ENCODE measurements around the gene KCNQ1.
"Not testable (repeated sequence)": the region's sequence is repeated elsewhere in the genome, so short reads cannot be mapped to it uniquely, and the experiment has no call there.

The KCNQ1 gene

DNA sequence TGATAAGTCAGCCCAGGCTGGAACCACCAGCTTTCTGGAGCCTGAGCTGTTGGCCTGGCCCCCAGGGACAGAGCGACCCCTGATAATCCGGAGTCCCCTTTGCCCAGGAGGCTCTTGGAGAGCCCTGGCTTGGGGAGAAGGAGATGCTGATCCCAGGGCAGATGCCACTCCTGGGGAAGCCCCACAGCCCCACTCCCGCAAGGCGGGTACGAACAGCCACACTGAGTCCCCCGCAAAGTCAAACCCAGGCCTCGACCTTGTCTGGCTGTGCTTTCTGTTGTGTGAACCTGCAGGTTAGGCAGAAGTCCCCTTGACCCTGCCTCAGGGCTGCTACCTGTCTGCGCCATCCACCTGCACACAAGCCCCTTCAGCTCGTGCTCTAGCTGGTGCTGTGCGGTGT lies 147.0 kb downstream of the KCNQ1 start:
- no peak for DNase-seq (ENCODE audit: low read depth, low spot score)

DNA sequence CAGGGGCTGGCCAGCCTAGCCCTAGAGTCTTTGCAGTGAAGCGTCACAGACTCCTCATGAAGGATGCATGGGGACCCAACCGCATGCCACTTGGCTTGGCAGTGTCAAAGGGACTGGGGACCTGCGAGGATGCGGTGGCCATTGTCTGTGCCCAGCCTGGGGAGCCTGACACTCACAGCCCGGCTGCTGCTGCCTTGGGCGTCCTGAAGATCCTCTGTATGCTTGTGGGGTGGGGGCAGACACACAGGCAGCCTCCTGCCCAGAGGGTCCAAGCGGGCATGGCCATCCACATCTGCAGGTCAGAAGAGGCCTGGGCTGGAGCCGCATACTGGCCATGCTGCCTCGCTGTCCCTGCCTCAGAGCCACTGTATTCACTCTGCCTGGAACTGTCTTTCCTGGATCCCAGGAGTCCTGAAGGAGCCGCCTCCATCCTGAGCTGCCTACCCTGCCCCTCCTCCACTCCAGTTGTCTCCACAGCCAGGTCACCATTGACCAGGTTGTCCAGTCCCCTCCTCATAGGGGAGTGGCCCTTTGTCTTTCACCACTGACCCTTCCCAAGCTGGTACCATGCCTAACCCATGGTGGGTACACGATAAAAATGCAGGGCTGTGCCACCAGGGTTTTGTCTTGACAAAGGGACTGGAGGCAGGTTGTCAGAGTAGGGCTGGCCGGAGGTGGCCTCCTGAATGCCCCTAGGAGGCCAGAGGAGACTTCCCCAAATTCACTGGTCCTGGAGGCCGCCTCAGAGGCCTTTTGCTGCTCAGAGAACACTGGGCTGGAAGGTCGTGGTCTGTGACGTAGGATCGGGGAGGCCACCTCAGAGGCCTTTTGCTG lies 148.0 kb downstream of the KCNQ1 start:
- DNase-seq (ENCODE audit: low read depth, low spot score) = no peak

DNA sequence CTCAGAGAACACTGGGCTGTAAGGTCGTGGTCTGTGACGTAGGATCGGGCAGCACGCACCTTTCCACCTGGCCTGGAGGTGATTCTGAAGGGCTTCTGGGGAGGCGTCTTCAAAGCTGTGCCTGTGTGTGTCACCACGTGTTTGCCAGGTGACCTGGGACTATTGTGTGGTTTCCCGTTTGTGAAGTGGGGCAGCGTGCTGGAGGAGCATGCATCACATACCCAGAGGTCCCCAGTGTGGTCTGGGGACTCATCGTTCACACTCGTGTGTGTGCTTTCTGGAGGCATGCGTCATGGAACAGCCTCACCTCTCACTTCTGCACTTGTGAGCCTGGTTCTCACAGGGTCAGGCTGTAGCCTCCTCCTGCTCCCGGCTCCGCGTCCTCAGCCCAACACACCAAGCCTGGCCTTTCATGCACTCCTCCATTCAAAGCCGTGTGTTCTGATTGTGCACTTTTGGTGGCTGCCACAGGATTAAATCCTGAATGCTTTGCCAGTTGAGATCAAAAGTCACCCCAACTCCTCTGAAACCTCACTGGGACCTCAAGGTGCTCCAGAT lies 148.7 kb downstream of the KCNQ1 start:
- no peak for DNase-seq (ENCODE audit: low read depth, low spot score)

DNA sequence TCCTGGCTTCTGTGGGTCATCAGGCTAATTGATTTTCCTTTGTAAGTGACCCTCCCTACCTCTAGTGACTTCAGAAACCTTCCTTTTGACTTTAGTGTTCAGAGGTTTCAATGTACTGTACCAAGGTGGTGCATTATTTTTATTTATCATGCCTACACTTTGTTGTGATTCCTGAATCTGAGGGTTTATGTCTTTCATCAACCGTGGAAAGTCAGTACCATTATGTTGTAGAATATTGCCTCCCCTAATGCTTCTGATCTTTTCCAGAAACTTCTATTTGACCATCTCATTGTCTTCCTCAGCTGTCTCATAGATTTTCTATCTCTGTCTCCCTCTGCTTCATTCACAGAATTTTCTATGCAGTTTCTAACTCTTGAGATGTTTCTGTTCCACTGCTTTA lies 149.5 kb downstream of the KCNQ1 start:
- DNase-seq (ENCODE audit: low read depth, low spot score) = no peak

DNA sequence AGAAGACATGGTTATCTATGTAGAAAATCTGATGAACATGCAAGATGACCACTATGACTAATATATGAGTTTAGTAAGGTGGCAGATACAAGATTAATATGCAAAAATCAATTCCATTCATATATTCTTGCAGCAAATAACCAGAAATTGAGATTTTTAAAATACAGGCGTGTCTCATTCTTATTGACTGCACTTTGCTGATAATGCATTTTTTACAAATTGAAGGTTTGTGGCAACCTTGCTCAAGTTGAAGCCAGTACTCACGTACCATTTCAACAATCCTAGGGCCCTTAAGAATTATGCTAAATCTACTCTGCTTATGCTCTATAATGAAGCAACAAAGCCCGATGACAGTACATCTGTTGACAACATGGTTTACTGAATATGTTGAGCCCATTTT lies 150.4 kb downstream of the KCNQ1 start:
- no peak for DNase-seq (ENCODE audit: low read depth, low spot score)

DNA sequence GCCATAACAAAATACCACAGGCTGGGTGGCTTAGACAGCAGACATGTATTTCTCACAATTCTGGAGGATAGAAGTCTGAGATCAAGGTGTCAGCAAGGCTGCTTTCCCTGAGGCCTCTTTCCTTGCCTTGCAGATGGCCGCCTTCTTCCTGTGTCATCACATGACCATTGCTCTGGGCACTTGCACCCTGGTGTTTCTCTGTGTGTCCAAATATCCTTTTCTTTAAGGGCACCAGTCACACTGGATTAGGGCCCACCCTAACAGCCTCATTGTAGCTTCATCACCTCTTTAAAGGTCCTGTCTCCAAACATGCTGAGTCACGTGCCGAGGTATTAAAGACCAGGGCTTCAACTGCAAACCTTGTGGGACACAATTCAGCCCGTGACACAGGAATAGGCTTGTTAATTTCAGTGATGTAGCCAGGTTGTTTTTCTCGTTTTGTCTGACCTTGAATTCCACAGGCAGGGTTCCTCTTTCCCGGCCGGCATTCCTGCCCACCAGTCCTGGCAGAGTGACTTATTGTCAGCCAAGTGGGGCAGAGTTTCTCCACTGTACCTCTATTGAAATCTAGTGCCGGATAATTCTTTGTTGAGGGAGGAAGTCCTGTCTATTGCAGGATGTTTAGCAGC lies 154.9 kb downstream of the KCNQ1 start:
- no peak for DNase-seq (ENCODE audit: low read depth, low spot score)

DNA sequence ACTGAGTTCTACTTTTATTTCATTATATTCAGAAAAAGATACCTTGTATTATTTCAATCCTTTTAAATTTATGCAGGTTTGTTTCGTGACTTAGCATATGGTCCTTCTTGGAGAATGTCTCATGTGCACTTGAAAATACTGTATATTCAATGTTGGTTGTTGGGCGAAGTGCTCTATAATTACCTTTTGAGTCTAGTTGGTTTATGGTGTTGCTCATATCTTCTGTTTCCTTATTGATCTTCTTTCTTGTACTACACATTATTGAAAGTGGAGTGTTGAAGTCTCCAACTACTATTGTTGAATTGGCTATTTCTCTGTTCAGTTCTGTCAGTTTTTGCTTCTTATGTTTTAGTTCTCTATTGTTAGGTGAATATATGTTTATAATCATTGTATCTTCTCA lies 164.5 kb downstream of the KCNQ1 start:
- DNase-seq (ENCODE audit: low read depth, low spot score) = no peak

DNA sequence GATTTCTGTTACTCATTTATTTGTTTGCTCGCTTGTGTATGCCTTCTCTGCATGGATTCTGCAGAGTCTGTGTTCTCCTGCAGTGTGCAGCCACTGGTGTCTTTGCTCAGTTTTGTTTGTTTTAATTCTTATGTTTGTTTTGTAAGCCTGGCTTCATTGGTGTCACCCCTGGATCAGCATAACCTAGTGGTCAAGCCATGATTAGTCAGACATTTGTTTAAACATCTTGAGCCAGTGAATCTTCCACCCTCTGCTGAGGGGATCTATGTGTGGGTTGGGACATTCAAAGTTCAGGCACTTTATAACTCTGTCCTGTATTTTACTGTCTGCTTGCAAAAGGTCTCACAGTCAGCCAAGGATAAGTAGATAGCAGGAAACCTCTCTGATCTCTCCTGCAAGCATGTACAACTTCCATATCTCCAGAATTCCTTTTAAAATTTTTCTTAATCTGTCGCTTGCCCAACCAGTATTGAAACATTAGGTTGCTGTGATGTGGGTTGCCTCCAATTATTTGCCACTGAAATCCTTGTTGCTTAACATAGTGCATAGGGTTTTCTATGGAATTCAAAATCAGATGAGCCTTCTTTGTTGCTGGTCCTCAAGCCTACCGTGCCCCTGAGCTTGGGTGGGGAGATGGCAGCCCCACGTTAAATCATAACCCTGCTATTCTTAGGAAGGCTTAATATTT lies 168.2 kb downstream of the KCNQ1 start:
- DNase-seq (ENCODE audit: low read depth, low spot score) = no peak

DNA sequence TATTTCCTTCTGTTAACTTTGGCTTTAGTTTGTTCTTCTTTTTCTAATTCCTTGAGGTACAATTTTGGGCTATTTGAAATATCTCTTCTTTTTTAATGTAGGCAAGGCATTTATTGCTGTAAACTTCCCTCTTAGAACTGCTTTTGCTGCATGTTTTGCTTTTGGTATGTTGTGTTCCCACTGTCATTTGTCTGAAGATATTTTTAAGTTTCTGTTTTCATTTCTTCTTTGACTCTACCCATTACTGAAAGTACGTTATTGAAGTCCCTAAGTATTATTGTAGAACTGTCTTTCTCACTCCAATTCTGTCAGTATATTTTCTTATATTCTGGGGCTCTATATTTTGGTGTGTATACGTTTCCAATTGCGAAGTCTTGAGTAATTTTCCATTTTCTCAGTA lies 177.1 kb downstream of the KCNQ1 start:
- DNase-seq (ENCODE audit: low read depth, low spot score) = no peak

DNA sequence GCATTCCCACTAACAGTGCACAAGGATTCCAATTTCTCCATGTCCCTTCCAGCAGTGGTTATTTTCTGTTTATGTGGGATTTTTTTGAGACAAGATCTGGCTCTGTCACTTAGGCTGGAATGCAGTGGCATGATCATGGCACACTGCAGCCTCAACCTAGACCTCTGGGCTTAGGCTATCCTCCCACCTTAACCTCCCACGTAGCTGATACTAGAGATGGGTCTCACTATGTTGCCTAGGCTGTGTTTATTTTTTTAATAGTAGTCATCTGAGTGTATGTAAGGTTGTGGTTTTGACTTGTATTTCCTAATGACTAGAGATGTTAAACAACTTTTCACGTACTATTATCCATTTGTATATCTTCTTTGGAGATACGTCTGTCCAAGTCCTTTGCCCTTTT lies 180.4 kb downstream of the KCNQ1 start:
- DNase-seq (ENCODE audit: low read depth, low spot score) = no peak

DNA sequence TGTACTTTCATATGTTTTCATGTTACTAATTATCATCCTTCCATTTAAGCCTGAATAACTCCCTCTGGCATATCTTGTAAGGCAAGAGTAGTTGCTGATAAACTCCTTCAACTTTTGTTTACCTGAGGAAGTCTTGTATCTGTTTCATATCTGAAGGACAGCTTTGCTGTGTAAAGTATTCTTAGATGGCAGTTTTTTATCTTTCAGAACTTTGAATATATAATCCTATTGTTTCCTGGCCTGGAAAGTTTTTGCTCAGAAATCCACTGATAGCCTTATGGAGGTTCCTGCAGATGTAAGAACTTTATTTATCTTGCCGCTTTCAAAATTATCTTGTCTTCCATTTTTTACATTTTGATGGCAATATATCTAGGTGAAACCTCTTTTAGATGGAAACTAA lies 185.9 kb downstream of the KCNQ1 start:
- no peak for DNase-seq (ENCODE audit: low read depth, low spot score)

DNA sequence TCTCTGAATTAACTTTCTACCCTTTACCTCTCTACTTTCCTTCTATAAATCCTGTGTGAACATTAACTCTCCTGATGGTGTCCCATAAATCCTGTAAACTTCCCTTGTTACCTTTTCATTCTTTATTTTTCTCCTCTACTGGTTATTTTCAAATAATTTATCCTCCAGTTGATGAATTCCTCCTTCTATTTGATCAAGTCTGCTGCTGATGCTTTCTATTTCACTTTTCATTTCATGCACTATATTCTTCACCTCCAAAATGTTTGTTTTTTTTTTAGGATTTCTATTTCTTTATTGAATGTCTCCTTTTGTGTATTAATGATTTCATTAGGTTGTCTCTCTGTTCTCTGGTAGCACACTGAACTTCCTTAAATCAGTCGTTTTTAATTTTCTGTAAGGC lies 186.4 kb downstream of the KCNQ1 start:
- DNase-seq (ENCODE audit: low read depth, low spot score) = no peak

DNA sequence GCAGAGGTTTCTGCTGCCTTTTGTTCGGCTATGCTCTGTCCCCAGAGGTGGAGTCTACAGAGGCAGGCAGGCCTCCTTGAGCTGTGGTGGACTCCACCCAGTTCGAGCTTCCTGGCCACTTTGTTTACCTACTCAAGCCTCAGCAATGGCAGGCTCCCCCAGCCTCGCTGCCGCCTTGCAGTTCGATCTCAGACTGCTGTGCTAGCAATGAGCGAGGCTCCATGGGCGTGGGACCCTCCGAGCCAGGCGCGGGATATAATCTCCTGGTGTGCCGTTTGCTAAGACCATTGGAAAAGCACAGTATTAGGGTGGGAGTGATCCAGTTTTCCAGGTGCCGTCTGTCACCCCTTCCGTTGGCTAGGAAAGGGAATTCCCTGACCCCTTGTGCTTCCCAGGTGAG lies 195.0 kb downstream of the KCNQ1 start:
- DNase-seq (ENCODE audit: low read depth, low spot score) = not testable (repeated sequence)

DNA sequence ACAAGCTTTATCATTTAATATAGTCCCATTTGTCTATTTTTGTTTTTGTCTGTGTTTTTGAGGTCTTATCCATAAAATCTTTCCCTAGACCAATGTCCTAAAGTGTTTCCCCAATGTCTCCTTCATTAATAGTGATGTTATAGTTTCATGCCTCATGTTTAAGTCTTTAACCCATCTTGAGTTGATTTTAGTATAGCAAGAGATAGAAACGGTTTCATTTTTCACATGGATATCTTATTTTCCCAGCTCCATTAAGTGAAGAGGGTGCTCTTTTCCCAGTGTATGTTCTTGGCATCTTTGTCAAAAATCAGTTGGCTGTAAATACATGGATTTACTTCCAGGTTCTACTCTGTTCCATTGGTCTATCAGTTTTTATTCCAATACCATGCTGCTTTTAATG lies 196.8 kb downstream of the KCNQ1 start:
- no peak for DNase-seq (ENCODE audit: low read depth, low spot score)

DNA sequence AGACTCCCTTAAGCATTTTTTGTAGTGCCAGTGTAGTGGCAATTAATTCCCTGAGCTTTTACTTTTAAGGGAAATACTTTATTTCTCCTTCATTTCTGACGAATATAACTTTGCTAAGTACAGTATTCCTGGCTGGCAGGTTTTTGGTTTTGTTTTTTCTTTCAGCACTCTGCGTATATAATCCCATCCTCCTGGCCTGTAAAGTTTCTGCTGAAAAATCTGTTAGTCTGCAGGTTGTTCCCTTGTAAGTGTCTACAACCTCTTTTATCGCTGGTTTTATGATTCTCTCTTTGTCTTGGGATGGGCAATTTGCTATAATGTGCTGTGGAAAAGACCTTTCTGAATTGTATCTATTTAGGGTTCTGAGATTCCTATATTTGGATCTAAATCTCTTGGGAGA lies 198.9 kb downstream of the KCNQ1 start:
- DNase-seq (ENCODE audit: low read depth, low spot score) = no peak

DNA sequence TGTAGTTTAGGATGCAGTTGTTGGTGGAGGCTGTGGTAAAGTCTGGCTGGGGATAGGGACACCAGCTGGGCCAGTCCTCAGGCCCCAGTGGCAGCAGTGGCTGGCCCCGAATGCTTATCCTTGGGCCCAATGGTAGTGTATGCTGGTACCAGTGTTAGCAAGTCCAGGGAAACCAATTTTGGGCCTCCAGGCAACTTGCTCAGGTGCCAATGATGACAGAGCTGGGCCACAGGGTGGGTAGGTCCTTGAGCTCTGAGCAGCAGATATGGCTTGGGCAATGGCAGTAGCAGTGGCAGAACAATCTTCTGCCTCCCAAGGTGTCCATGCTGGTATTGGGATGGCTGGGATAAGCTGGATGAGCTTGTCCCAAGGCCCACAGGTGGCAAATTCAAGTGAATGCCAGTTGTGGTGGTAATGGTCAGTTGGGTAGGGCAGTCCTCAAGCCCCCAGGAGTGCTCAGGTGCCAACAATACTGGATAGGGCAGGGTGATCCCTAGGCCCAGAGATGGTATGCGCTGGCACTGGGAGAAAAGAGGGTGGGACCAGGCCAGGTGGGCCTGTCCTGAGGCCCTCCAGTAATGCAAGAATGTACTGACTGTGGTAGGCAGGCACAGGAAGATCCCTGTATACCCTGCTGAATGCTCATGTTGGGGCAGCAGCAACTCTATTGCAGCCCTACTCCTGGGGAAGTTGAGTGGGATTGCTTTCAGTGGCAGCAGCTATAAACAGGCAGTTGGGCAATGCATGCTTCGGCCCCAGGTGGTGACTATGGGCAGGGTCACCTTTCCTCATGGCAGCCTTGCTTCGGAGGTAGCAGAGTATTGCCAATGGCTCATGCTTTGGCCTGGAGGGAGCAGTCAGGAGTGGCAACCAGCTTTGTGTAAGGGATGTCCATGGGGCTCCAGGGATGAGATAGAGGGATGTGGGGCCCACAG lies 200.3 kb downstream of the KCNQ1 start:
- DNase-seq (ENCODE audit: low read depth, low spot score) = no peak

DNA sequence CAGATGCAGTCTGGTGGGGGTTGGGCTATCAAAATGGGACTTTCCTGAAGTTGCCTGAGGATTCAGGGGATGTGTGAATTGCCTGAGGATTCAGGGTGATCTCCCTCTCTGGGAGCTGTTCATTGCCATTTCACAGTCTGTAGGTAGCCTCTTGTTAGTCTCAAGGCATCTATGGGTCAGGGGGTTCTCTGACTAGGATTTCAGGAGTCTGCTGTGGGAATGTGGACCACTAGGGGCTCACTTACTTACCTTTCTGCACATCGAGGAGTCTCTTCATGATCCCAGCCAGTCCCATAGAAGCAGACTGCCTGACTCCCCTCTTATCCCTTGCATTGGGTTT lies 200.9 kb downstream of the KCNQ1 start:
- no peak for DNase-seq (ENCODE audit: low read depth, low spot score)

DNA sequence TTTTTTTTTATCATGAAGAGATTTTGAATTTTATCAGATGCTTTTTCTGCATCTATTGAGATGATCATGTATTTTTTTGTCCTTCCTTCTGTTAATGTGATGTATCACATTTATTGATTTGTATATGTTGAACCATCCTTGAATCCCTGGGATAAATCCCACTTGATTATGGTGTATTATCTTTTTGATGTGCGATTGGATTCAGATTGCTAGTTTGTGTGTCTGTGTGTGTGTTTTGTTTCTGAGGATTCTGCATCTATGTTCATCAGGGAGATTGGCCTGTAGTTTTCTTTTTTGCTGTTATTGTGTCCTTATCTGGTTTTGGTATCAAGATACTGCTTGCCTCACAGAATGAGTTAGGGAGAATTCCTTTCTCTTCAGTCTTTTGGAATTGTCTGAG lies 202.4 kb downstream of the KCNQ1 start:
- no peak for DNase-seq (ENCODE audit: low read depth, low spot score)

DNA sequence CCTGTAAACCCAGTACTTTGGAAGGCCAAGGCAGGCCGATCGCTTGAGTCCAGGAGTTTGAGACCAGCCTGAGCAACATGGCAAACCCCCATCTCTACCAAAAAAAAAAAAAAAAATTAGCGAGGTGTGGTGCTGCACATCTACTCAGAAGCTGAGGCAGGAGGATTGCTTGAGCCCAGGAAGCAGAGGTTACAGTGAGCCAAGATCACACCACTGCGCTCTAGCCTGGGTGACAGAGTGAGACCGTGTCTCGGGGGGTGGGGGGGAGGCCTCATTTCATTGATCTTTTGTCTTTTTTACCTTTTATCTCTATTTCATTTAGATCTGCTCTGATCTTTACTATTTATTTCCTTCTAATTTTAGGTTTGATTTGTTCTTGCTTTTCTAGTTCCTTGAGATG lies 203.1 kb downstream of the KCNQ1 start:
- DNase-seq (ENCODE audit: low read depth, low spot score) = no peak

DNA sequence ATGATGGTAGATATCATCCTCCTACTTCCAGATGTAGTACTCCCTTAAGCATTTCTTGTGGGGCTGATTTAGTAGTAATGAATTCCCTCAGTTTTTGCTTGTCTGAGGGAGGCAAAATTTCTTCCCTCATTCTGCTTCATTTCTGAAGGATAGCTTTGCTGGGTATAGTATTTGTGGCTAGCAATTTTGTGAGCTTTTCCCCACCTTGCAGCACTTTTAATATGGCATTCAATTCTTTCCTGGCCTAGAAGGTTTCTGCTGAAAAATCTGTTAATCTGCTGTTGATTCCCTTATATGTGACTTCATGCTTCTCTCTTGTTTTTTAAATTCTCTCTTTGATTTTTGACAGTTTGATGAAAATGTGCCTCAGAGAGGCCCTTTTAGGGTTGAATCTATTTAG lies 204.6 kb downstream of the KCNQ1 start:
- no peak for DNase-seq (ENCODE audit: low read depth, low spot score)

DNA sequence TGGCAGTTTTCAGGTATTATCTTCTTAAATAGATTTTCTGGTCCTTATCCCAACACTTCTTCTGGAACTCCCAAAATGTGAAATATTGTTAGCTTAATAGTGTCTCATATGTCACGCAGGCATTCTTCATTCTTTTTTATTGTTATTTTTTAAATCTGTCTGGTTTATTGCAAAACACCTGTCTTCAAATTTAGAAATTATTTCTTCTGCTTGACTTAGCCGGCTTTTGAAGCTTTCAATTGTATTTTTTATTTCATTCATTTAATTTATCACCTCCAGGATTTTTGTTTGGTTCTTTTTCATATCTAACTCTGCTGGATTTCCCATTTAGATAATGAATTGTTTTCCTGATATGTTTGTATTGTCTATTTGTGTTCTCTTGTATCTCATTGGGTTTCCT lies 205.0 kb downstream of the KCNQ1 start:
- no peak for DNase-seq (ENCODE audit: low read depth, low spot score)
